Skeletal muscle satellite cell (primary cell): ENCODE data around the gene ABCA1.
"Not testable (repeated sequence)": the region's sequence is repeated elsewhere in the genome, so short reads cannot be mapped to it uniquely, and the experiment has no call there.

Experiments
- H3K27me3 ChIP-seq: 2 replicates; pipeline ENCODE4 v1.7.0; 2013; ENCODE audit warnings: low read length; ENCODE audit not compliant: control insufficient read depth, insufficient read depth
- H3K36me3 ChIP-seq: 2 replicates; pipeline ENCODE4 v1.7.0; 2013; ENCODE audit warnings: mild to moderate bottlenecking, control low read depth, low read length; ENCODE audit not compliant: insufficient read depth
- H3K4me1 ChIP-seq: 2 replicates; pipeline ENCODE4 v1.7.0; 2013; ENCODE audit warnings: low read length; ENCODE audit not compliant: control insufficient read depth, insufficient read depth
- H3K4me2 ChIP-seq: 2 replicates; pipeline ENCODE4 v1.7.0; 2013; ENCODE audit warnings: mild to moderate bottlenecking, low read length
- H3K4me3 ChIP-seq: 2 replicates; pipeline ENCODE4 v1.7.0; 2013; ENCODE audit warnings: low read length
- H3K9ac ChIP-seq: 2 replicates; pipeline ENCODE4 v1.7.0; 2013; ENCODE audit warnings: mild to moderate bottlenecking, low read depth, low read length, moderate library complexity
- H3K9me3 ChIP-seq: replicated peaks from 2 replicates; pipeline ENCODE4 v1.7.0; 2013; ENCODE audit warnings: mild to moderate bottlenecking, control low read depth, low read length

The ABCA1 gene

DNA sequence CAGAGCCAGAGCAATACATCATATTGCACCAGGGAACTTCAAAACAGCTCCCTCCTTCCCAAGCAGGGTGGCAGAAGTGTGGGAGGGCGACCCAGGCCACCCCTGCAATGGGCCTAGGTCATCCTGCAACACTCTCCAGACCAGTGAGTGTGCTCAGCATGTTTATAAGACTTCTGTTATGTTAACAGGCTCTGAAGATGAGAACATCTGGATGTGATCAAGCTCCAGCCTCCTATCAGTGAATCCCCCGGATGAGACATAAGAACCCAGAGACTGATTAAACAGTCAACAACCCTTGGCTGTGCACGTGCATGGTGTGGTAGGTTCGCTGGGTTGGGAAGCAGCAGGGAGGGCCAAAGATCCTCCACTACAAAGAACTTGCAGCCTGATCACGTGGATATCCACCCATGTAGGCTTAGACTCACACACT lies 63.3 kb downstream of the ABCA1 start:
- Histone ChIP-seq H3K27me3 (no peaks in the 10 kb centered on the region), H3K4me3 (no peak overlapping the region), H3K4me2 (no peak overlapping the region), H3K9ac (no peak overlapping the region), H3K9me3 (no peaks in the 10 kb centered on the region), H3K36me3 (no peaks in the 10 kb centered on the region), H3K4me1 (peaks cover 51% of the 10 kb centered on the region)

DNA sequence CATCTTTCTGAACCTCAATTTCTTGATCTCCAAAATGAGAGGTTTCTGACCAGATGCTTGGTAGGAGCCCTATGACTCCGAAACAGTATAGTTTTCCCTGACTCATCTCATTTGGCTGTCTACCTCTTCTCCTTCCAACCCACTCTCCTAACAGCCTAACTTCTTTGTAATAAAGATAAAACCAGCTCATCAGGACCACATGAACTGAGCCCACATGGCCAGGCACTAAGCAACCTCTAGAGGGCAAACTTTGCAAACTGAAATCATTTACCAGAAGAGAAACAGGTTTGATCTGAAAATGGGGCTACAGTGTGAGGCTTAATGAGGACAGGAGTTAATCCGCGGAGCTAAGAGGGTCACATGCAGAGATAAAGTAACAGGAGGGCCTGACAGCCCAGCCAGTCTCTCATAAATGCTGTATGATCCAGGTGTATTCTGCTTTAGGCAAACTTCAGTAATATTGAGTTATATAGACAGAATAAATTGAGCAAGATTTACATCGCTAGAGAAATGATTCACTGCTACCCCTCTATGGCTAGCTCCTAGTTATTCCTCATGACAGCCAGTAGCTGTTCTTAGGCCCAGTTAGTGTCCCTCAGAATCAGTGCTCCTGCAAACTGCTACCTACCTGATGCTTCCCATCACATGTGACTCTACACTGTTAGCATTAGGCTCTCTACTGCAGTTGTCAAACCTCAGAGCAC lies 64.6 kb downstream of the ABCA1 start:
- Histone ChIP-seq H3K4me1 (peaks cover 50% of the 10 kb centered on the region), H3K27me3 (no peaks in the 10 kb centered on the region), H3K9me3 (no peaks in the 10 kb centered on the region), H3K9ac (no peak overlapping the region), H3K4me2 (no peak overlapping the region), H3K4me3 (no peak overlapping the region), H3K36me3 (no peaks in the 10 kb centered on the region)

DNA sequence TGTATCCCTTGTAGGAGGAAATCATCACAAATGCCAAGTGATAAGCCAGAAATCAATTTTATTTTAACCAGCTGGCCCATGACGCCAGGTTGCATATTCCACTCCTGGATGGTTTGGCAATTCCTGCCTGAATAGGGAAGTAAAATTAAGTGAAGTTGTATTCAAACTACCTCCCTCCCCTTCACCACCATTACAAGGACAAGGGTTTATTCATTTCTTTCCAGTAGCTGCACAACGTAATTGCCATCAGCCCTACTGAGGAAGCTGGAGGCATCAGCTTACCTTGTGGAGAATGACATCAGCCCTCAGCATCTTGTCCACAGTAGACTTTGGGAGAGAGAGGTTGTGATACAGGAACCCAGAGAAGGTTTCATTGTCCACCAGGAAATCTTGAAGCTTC lies 66.6 kb downstream of the ABCA1 start:
- no peaks in the 10 kb centered on the region for H3K27me3 ChIP-seq
- H3K36me3 ChIP-seq, result no peaks in the 10 kb centered on the region
- no peak overlapping the region for H3K4me2 ChIP-seq
- no peak overlapping the region for H3K4me3 ChIP-seq
- no peaks in the 10 kb centered on the region for H3K9me3 ChIP-seq
- peaks cover 60% of the 10 kb centered on the region for H3K4me1 ChIP-seq
- no peak overlapping the region for H3K9ac ChIP-seq

DNA sequence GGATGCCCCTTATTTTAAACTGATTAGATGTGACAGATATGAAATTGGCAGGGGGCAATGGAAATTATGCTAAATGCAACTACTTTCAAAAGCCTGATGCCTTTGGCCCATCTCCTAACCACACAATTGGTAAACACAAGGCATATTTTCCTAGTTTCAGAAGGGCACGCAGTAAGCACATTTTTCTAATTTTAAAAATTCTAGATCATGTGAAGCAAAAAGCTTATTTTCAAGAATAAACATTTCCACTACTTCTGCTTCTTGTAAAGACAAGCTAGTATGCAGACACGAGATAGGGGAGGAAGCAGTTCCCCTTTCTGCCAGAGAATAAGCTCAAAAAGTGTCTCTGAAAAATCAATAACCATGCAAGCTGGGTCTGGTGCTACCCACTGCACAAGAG lies 67.7 kb downstream of the ABCA1 start:
- Histone ChIP-seq H3K27me3 (no peaks in the 10 kb centered on the region), H3K9ac (no peak overlapping the region), H3K9me3 (no peaks in the 10 kb centered on the region), H3K4me2 (no peak overlapping the region), H3K36me3 (no peaks in the 10 kb centered on the region), H3K4me3 (no peak overlapping the region), H3K4me1 (peaks cover 56% of the 10 kb centered on the region)

DNA sequence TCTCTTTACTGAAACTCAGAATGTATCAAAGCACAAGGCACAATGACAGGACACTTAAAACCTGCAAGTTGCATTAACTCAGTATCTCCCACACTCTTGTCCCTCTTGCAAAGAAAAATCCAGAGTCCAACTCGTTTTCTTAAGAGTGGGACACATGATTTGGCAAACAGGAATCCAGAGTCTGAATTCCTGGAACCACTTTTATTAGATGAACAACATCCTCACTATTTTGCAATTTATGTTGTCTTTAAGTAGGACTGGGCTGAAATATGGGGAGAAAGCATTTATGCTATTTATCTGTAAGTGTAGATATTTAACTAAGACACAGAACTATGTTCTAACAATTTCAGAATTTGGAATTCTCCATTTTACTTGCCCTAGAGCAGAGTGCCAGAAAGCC lies 69.1 kb downstream of the ABCA1 start:
- no peak overlapping the region for H3K4me3 ChIP-seq
- no peaks in the 10 kb centered on the region for H3K36me3 ChIP-seq
- no peaks in the 10 kb centered on the region for H3K27me3 ChIP-seq
- peaks cover 55% of the 10 kb centered on the region for H3K4me1 ChIP-seq
- no peak overlapping the region for H3K9ac ChIP-seq
- H3K9me3 ChIP-seq, result no peaks in the 10 kb centered on the region
- H3K4me2 ChIP-seq, result peak overlapping the region; percentile 8

DNA sequence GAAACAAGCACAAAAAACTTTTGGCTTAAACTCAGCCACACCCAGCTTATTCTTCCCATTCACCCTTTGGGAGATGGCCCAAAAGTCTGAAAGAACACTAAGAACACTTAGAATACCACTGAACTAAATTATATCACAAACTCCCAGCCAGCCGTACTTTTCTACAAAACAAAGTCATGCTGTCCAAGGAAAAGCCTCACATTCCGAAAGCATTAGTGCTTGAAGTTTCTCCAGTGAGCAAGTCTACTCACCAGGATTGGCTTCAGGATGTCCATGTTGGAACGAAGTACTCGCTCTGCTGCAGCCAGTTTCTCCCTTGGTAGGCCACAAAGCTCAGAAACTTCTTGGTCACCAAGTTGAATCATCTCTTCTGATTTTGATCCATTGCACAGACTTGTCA lies 69.7 kb downstream of the ABCA1 start:
- peak overlapping the region; percentile 8 for H3K4me2 ChIP-seq
- H3K36me3 ChIP-seq, result no peaks in the 10 kb centered on the region
- H3K4me1 ChIP-seq, result peaks cover 49% of the 10 kb centered on the region
- peak overlapping the region; percentile 1 for H3K9ac ChIP-seq
- no peaks in the 10 kb centered on the region for H3K27me3 ChIP-seq
- H3K9me3 ChIP-seq, result no peaks in the 10 kb centered on the region
- no peak overlapping the region for H3K4me3 ChIP-seq

DNA sequence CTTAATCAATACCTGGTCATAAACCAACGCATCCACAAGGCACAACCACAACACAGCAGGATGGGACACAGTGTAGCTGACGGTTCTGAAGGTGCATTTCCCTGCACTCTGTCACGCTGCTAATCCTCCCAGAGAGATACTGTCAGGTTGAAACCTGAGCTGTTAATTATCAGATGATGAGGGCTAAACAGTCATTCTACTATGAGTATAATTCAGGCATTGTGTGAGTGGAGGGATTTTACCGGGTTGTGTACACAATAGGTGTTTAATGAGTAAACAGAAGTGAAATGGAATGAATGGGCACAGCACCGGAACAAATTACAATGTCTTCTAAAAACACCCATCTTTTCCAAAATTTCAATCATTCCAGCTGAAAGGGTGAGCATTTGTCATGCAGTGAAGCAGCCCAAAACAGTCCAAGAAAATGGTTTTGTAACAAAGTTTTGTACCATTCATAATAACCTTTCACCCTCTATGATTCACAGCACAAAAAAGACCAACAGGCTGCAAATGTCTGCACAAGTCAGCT lies 71.5 kb downstream of the ABCA1 start:
- Histone ChIP-seq H3K9me3 (no peaks in the 10 kb centered on the region), H3K4me3 (no peak overlapping the region), H3K4me2 (no peak overlapping the region), H3K4me1 (peaks cover 48% of the 10 kb centered on the region), H3K36me3 (no peaks in the 10 kb centered on the region), H3K9ac (no peak overlapping the region), H3K27me3 (no peaks in the 10 kb centered on the region)

DNA sequence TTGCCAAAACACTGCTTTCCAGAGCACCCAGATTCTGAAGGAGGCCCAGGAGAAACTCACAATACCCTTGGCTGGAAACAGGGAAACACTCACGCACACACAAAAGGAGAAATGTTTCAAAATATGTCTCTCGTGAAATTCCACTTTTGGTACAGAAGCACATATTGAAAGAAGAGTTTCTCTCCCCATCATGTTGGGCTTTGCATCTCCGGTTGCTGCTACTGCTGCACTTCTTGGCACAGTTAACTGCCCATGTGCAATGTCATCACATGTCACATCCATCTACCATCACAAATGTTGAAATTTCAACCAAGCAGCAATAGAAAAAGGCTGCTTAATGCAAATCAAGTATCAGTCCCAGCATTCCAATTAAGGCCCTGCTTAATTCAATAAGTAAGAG lies 72.1 kb downstream of the ABCA1 start:
- Histone ChIP-seq H3K36me3 (no peaks in the 10 kb centered on the region), H3K4me3 (no peak overlapping the region), H3K4me2 (no peak overlapping the region), H3K9me3 (no peaks in the 10 kb centered on the region), H3K9ac (no peak overlapping the region), H3K27me3 (no peaks in the 10 kb centered on the region), H3K4me1 (peaks cover 55% of the 10 kb centered on the region)

DNA sequence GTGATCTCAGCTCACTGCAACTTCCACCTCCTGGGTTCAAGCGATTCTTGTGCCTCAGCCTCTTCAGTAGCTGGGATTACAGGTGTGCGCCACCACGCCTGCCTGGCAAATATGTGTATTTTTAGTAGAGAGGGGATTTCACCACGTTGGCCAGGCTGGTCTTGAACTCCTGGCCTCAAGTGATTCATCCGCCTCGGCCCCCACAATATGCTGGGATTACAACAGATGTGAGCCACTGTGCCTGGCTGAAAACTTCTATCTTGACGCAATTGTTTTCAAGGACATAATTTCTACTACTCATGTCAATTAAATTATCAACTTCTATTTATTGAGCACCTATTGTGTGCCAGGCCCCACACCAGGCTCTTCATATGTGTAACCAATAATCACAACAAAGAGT lies 72.7 kb downstream of the ABCA1 start:
- H3K4me3 ChIP-seq, H3K9ac ChIP-seq, H3K9me3 ChIP-seq, H3K27me3 ChIP-seq, H3K36me3 ChIP-seq, H3K4me2 ChIP-seq: not testable (repeated sequence)
- H3K4me1 ChIP-seq, result peaks cover 58% of the 10 kb centered on the region

DNA sequence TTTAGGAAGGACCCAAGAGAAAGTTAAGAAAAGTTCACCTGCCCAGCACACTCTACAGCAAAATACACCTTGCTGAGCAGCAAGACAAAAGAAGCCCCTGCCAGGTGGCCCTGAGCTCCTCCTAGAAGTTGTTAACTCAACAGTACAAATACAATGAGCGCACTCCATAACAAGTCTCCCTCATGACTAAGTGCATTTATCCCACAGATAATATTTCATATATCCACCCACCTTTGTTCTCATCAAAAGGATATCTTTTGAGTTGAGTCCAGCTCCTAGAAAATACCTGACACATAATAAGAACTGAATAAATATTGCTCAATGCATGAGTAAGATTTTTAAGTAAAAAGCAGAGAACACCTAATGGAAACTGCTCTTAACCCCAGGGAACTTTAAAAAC lies 73.3 kb downstream of the ABCA1 start:
- Histone ChIP-seq H3K4me1 (peaks cover 61% of the 10 kb centered on the region), H3K36me3 (no peaks in the 10 kb centered on the region), H3K9me3 (no peaks in the 10 kb centered on the region), H3K27me3 (no peaks in the 10 kb centered on the region), H3K4me3 (no peak overlapping the region), H3K9ac (no peak overlapping the region), H3K4me2 (no peak overlapping the region)

DNA sequence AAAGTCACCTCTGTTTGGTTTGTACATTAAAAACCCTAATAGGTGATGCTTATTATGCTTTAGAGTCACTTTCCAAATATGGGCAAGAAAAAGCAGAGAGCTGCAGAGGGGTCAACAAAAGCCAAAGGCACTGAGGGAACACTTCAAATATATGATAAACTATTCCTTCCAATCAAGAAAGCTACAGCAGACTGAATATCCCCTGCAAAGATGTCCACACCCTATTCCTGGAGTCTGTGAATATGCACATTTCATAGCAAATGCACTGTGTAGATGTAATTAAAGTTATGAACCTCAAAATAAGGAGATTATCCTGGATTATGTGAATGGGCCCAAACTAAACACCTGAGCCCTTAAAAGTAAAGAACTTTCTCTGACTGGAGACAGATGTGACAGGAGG lies 74.3 kb downstream of the ABCA1 start:
- Histone ChIP-seq H3K4me1 (peaks cover 58% of the 10 kb centered on the region), H3K4me3 (no peak overlapping the region), H3K27me3 (no peaks in the 10 kb centered on the region), H3K9ac (no peak overlapping the region), H3K4me2 (no peak overlapping the region), H3K9me3 (no peaks in the 10 kb centered on the region), H3K36me3 (no peaks in the 10 kb centered on the region)

DNA sequence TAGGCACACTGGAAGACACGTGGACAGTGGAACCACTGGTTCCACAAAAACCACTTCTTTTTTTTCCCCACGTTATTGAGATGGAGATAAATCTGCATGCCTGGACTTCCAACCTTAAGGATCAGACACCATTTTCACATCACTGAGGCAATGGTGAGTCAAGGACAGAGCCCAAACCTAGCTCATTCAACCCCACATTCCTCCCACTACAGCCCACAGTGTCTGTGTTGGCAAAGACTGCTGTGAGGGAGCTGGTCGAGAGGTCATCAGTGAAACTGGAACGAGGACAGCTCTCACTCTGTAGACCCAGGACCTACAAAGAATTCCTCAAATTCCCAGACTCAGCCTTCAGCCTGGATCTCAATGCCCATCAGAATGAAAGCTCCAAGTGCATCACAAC lies 74.8 kb downstream of the ABCA1 start:
- Histone ChIP-seq H3K4me2 (no peak overlapping the region), H3K27me3 (no peaks in the 10 kb centered on the region), H3K36me3 (no peaks in the 10 kb centered on the region), H3K9ac (no peak overlapping the region), H3K4me3 (no peak overlapping the region), H3K9me3 (no peaks in the 10 kb centered on the region), H3K4me1 (peaks cover 53% of the 10 kb centered on the region)
